ENCODE data around the gene RAPGEF1. TPM values are rescaled to one million over a fixed set of nuclear protein-coding genes. Genes with fewer than 3 reads are reported as not detected.
A peak's percentile ranks its signal among the peaks of the same experiment; 100 is the strongest.

Gene RAPGEF1
- total and polyA plus RNA-seq, 2 experiments from 2014 or later = 9.9 to 82.8 TPM

GRCh38 chr9:131636593-131636992 is 103.3 kb downstream of the RAPGEF1 start (continued):
- TF ChIP-seq CTCF (conservative IDR thresholded peaks at IDR 0.05; ENCODE audit: low read depth in 2 of 2) (no peak), EZH2 (IDR thresholded peaks at IDR 0.05; ENCODE audit: low read depth, unreplicated experiment) (no peak), EZH2phosphoT487 (IDR thresholded peaks at IDR 0.05; ENCODE audit: unreplicated experiment) (no peak), STAT1 (IDR thresholded peaks at IDR 0.05; ENCODE audit: unreplicated experiment) (no peak), ZNF331 (CRISPR knock-in tag; IDR thresholded peaks at IDR 0.05; ENCODE audit: low read depth) (no peak), ETS1 (IDR thresholded peaks at IDR 0.05) (no peak), JUNB (IDR thresholded peaks at IDR 0.05; ENCODE audit: unreplicated experiment) (no peak)

- DNase-seq (ENCODE audit: low spot score) (no peak), ATAC-seq (no peak)
- Mint-ChIP-seq H3K4me3 (no peak overlapping the region), H3K4me1 (peaks cover 30% of the 10 kb centered on the region), H3K27me3 (ENCODE audit: insufficient read depth, low read depth, poor library complexity) (peaks cover 7% of the 10 kb centered on the region), H3K27ac (no peak overlapping the region), H3K9me3 (no peaks in the 10 kb centered on the region), H3K36me3 (ENCODE audit: low read depth) (peaks cover 11% of the 10 kb centered on the region; the same call in 2 of the 3 replicates)
- Histone ChIP-seq H3K4me1 (ENCODE audit: insufficient read depth) (peaks cover 9% of the 10 kb centered on the region; the same call in 1 of the 2 replicates), H3F3A (replicated peaks; ENCODE audit: low read depth) (no peaks in the 10 kb centered on the region), H2AFZ (no peak overlapping the region), H4K20me1 (replicated peaks; ENCODE audit: insufficient read depth) (peaks cover 4% of the 10 kb centered on the region; the same call in 1 of the 2 replicates), H3K4me3 (no peak overlapping the region), H3K27me3 (ENCODE audit: insufficient read depth) (no peaks in the 10 kb centered on the region), H3K9me2 (ENCODE audit: insufficient read depth) (no peaks in the 10 kb centered on the region), H3K4me2 (no peak overlapping the region), H3K36me3 (ENCODE audit: insufficient read depth) (no peaks in the 10 kb centered on the region), H3K27ac (ENCODE audit: low read depth) (peak overlapping the region; percentile 66), H3K79me2 (replicated peaks; ENCODE audit: insufficient read depth) (no peaks in the 10 kb centered on the region)
- TF ChIP-seq ZNF331 (CRISPR knock-in tag; IDR thresholded peaks at IDR 0.05; ENCODE audit: low read depth) = no peak
- no peak for TF ChIP-seq POLR2AphosphoS5 (IDR thresholded peaks at IDR 0.05; ENCODE audit: low read depth)
- TF ChIP-seq REST (IDR thresholded peaks at IDR 0.05; ENCODE audit: unreplicated experiment) = no peak
- no peak for TF ChIP-seq EZH2 (IDR thresholded peaks at IDR 0.05; ENCODE audit: low read depth, unreplicated experiment)
- TF ChIP-seq CREB1 (CRISPR knock-in tag; IDR thresholded peaks at IDR 0.05; ENCODE audit: low read depth) = no peak
- TF ChIP-seq ZNF114 (CRISPR knock-in tag; IDR thresholded peaks at IDR 0.05) = no peak
- no peak for TF ChIP-seq NANOG (IDR thresholded peaks at IDR 0.05; ENCODE audit: borderline replicate concordance)
- no peak for TF ChIP-seq ETS1 (IDR thresholded peaks at IDR 0.05)
Observed at GRCh38 chr9:131635892-131636291, 104.0 kb downstream of the RAPGEF1 start.
